GM19193 (cell line): ENCODE results near the gene PLD1.

ENCODE experiments used
- POLR2A ChIP-seq: IDR thresholded peaks from 4 replicates; pipeline ENCODE4 v1.6.1; 2011; ENCODE audit not compliant: insufficient read depth, insufficient read length; ENCODE audit errors: extremely low read depth

The PLD1 gene

DNA sequence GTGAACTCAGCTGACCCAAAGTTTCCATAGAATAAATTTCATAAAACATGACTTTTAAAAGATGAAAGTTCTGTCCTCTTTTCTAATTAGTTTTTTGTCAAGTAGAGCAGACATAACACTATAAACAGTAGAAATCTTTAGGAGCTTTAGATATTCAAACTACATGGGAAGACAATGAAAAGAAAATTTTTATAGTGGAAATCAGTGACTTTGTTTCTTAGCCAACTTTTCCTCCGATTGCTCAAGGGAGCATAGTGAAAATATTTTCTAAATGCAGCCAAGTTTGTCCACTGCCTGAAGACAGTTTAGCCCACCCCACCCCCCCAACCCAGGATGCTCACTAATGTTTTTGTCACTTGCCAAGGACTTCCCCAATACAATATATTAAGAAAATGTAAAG, 114.9 kb downstream of the PLD1 start:
- no peak for TF ChIP-seq POLR2A

DNA sequence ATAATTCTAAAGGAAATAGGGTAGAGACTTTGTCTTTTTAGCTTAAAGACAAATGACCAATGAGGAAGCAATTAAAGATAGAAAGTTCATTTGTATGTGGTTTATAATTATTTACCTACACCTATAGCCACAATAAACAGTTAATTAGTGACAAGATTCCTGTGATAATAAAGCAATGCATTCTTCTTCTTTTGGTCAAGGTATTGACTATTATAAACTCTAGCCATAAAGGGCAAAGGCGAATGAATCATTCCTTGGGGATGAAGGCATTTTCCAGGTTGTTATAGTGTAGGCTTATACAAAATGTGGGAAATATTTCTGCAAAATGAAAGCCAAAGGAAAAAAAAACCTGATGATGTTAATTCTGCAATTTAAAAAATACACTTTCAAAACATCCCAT, 115.4 kb downstream of the PLD1 start:
- no peak for TF ChIP-seq POLR2A

DNA sequence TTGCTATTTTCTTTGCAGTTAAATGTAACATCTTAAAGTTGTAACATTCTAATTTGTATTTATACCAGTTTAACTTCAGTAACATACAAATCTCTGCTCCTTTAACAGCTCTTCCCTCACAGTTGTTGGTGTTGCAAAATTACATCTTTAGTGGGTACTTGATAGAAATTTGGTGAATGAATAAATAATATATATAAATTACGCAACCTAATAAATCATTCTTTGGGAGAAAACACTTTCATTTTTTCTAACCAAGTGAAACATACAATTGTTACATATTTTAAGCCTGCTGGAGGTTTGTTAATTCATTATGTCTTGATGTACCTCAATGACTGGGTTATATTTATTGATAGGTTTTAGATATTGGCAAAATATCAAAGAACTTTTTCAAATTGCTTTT, 118.8 kb downstream of the PLD1 start:
- TF ChIP-seq POLR2A: no peak

GRCh38 chr3:171690281-171690680, 120.0 kb downstream of the PLD1 start:
- TF ChIP-seq POLR2A: no peak

- TF ChIP-seq POLR2A: no peak
Observed at GRCh38 chr3:171688593-171688992, 121.7 kb downstream of the PLD1 start.

DNA sequence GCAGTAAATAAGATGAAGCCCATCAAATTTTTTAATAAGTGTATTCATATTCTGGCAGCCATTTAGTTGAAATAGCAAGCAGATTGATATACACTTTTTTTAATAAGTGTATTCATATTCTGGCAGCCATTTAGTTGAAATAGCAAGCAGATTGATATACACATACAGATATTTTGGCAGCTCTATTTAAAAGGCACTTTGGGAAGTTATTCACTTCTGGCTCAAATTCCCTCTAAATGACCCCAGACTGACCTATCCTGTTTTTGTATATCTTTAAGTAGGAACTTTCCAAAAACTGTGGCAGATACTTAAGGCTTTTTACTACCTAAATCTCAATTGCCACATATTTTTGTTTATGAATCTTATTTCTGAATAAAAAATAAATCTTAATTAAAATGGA, 122.3 kb downstream of the PLD1 start:
- TF ChIP-seq POLR2A: no peak

DNA sequence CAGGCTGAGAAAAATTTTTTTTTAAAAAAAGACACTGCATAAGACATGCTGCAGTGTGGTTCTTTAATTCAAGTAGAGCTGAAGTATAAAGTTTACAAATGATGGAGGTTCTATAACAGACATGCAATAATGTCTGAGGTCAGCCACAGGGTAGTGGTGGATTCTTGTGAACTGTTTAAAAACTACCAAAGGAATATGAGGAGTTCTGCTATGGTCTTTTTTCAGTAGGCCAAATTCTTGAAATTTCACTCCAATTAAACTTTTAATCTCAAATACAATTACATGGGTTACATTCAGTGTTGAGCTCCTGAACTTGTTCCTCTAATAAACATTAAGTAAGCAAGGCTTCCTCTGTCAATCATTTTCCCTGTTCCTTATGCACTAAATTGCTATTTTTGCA, 122.7 kb downstream of the PLD1 start:
- TF ChIP-seq POLR2A: no peak

DNA sequence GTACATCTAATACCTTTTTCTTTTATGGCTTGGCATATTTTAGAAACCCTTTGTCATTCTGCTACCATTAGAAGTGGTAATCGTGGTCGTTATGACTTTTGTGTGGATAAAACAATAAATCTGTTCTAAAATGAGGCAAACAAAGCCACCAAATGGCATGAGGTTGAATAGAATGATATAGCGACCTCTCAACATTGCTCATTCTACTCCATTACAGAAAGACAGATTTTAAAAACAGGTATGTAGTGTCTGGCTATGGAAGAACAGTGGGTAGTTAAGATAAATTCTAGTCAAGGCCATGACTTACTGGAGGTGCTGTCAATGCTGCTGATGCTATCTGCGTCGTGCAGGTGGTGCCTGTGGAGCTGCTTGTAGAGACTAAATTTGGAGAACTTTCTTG, 123.2 kb downstream of the PLD1 start:
- no peak for TF ChIP-seq POLR2A

- TF ChIP-seq POLR2A: no peak
Observed at GRCh38 chr3:171685116-171685895, 125.0 kb downstream of the PLD1 start.

DNA sequence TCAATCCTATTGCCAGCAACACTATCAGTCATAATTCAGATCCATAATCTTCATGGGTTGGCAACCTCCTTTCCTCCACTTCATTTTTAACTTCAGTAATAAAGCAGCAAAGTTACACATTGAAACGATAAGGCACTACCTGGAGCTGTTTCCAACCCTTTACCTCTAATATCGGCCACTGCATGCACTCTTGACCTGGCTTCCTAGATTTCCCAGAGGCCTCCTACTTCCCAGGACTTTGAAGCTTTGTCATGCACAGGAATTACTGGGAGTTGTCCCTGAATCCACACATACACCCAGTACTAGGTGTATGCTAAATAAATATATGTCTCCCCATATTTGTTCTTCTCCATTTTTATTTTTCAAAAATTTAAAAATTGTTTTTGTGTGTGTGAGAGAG, 126.1 kb downstream of the PLD1 start:
- no peak for TF ChIP-seq POLR2A

DNA sequence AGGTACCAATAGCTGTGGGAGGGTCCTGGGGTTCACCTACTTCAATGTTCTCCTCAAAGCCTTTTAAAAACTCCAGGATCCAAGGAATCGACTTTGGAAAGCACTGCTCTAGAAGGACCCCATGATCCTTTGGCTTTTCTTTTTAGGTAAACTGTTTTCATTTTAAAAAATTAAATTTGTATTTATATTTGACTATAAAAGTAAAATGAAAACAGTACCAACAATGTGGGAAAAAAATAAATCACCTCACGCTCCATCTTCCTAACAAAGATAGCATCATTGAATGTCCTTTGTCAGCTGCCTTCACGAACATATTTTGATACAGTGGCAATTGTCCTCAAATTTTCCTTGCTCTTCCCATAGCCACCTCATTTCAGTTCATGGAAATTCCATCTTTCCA, 127.5 kb downstream of the PLD1 start:
- no peak for TF ChIP-seq POLR2A

DNA sequence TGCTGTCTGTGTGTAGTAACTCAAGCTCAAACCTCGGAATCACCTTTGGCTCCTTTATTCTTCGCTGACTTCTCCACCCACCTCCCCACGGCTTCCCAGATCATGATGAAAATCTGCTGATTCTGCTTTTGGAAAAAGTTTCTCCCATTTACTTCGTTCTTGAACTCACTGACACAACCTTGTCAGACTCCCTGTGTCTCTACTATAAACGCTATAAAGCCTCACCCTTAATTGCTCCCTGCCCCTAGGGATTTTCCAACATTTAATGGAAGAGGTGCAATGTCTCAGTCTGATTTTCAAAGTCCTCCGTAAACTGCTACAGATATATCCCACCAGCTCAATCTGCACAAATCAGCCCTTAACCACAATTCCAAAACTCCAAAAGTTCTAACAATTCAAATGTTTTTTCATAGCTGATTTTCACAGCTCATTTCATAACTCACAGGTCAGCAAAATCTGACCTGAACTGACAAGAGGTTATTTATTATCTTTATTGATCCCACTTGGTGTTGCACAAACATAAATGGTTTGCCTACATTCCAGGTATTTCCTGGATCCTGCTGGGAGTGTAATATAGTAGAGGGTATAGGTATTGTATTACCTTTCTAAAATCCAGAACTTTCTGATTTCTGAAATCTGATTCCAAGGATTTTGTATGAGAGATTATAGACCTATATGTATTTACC, 129.4 kb downstream of the PLD1 start:
- TF ChIP-seq POLR2A: no peak

- TF ChIP-seq POLR2A: no peak
Observed at GRCh38 chr3:171678971-171679492, 131.3 kb downstream of the PLD1 start.

GRCh38 chr3:171677706-171678105, 132.6 kb downstream of the PLD1 start:
- TF ChIP-seq POLR2A: no peak

DNA sequence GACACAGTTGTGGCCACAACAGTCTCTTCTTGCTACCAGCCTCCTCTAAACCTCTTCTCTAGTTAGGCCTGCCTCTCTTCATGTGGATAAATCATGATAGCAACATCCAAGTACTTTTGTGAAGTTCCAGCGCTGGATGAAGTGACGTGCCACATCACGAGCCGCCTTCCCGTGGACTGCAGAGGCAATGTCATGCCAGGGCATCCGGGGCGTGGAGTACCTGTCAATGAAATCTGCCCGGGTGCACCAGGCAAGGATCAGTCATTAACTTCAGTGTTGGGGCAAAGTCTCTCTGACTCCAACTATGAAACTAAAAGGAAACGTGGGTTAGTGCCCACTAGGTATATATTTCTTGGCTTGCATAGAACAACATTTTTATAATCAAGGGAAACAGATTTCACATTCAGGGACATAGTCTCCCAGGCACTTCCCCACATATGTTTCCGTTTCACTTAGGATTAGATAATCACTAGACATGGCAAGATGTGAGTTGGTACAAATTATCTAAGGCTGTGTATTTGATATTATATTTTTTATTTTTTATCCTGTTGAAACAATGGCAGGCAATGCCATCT, 133.6 kb downstream of the PLD1 start:
- no peak for TF ChIP-seq POLR2A

- no peak for TF ChIP-seq POLR2A
Observed at GRCh38 chr3:171673951-171674350, 136.3 kb downstream of the PLD1 start.
